GM13976 (cell line): Measurements from ENCODE around the gene KIF2A.

Experiments used
- DNase-seq: peaks from one replicate; pipeline ENCODE4 v3.0.0; 2012; ENCODE audit warnings: low spot score
- CTCF ChIP-seq: IDR thresholded peaks from 2 replicates; pipeline ENCODE4 v1.5.1; 2012; ENCODE audit warnings: borderline replicate concordance, mild to moderate bottlenecking; ENCODE audit not compliant: insufficient read depth; ENCODE audit errors: extremely low read depth, missing control alignments, control extremely low read depth
- in situ Hi-C: fragments of 300-500 bp; cut with MboI; formaldehyde crosslinking; loops from one replicate; pipeline ENCODE4 v1.12.0; 2022; ENCODE audit warnings: low sequenced_read_pairs, mixed read lengths, inconsistent platforms; ENCODE audit not compliant: unreplicated experiment

KIF2A gene

GRCh38 chr5:62395210-62395950 is 89.4 kb downstream of the KIF2A start:
- DNase-seq: no peak
- no peak for TF ChIP-seq CTCF
- in situ Hi-C loops: no loop called here

- in situ Hi-C loops: no loop called here
- no peak for TF ChIP-seq CTCF
- DNase-seq: peak; percentile 96
These were observed 97.6 kb downstream of the KIF2A start, which contains the start of gene DIMT1 for GRCh38 chr5:62403411-62404250. Gene DIMT1, minus strand, starts transcription at chr5:62403905. Its CDS starts 133 bp downstream, at chr5:62403772.

- in situ Hi-C loops: no loop called here
- DNase-seq: peak; percentile 98
- no peak for TF ChIP-seq CTCF
These were observed 106.7 kb downstream of the KIF2A start, which contains the start of gene IPO11 for GRCh38 chr5:62412549-62413329. Gene IPO11, plus strand, starts transcription at chr5:62412763. Its CDS starts 24,517 bp downstream, at chr5:62437280.

GRCh38 chr5:62413711-62414110 is 107.7 kb downstream of the KIF2A start:
- in situ Hi-C loops: no loop called here
- no peak for DNase-seq
- no peak for TF ChIP-seq CTCF

GRCh38 chr5:62418462-62419076 is 112.6 kb downstream of the KIF2A start:
- no peak for DNase-seq
- no peak for TF ChIP-seq CTCF
- in situ Hi-C loops: no loop called here

- no peak for TF ChIP-seq CTCF
- in situ Hi-C loops: no loop called here
- DNase-seq: no peak
These were observed 113.6 kb downstream of the KIF2A start for GRCh38 chr5:62419609-62420008.
